Vagina (tissue), 2 donors: ENCODE measurements around the gene VTI1A.

Experiments used
- CTCF ChIP-seq, 3 experiments: fragments of 450-650 bp in 2 of 3; fragments of 200-600 bp in 1 of 3; sonication (generic) in 1 of 3; IDR thresholded peaks; one replicate each; pipeline ENCODE4 v1.5.1; 2017 to 2019; ENCODE audit warnings: antibody characterized with exemption in 3 of 3, mild to moderate bottlenecking in 2 of 3, moderate library complexity in 2 of 3
- POLR2A ChIP-seq, 2 donors: fragments of 450-650 bp; IDR thresholded peaks; one replicate each; pipeline ENCODE4 v1.6.1; 2017; ENCODE audit warnings: antibody characterized with exemption in 2 of 2, mild to moderate bottlenecking in 2 of 2, moderate library complexity in 2 of 2
- POLR2AphosphoS5 ChIP-seq, 2 donors: sonication (generic); formaldehyde crosslinking; IDR thresholded peaks; one replicate each; pipeline ENCODE4 v1.9.0; 2017; ENCODE audit warnings: antibody characterized with exemption in 2 of 2, mild to moderate bottlenecking in 2 of 2, low read depth in 1 of 2; ENCODE audit not compliant: insufficient read depth in 1 of 2

GRCh38 chr10:112809736-112810135 lies 362.7 kb downstream of the VTI1A start:
- TF ChIP-seq POLR2AphosphoS5 (IDR thresholded peaks at IDR 0.05; ENCODE audit: insufficient read depth in 1 of 2, low read depth in 1 of 2) (no peak), POLR2A (IDR thresholded peaks at IDR 0.05) (no peak), CTCF (IDR thresholded peaks at IDR 0.05) (no peak)
